Retinal pigment epithelial cell (primary cell): ENCODE measurements around the gene KCNK13.
A peak's percentile ranks its signal among the peaks of the same experiment; 100 is the strongest.

Experiments
- DNase-seq: peaks from one replicate; pipeline ENCODE4 v3.0.0-alpha.2; 2010; ENCODE audit warnings: low read depth
- H3K4me3 ChIP-seq: 2 replicates; pipeline ENCODE4 v1.5.1; 2011; ENCODE audit warnings: mild to moderate bottlenecking, low read length, control low read depth, moderate library complexity
- TF ChIP-seq, protein P1 (sequence below): conservative IDR thresholded peaks from 2 replicates; pipeline ENCODE4 v1.5.1; 2011; ENCODE audit warnings: low read depth, low read length, control low read depth, inconsistent platforms

KCNK13 gene

DNA sequence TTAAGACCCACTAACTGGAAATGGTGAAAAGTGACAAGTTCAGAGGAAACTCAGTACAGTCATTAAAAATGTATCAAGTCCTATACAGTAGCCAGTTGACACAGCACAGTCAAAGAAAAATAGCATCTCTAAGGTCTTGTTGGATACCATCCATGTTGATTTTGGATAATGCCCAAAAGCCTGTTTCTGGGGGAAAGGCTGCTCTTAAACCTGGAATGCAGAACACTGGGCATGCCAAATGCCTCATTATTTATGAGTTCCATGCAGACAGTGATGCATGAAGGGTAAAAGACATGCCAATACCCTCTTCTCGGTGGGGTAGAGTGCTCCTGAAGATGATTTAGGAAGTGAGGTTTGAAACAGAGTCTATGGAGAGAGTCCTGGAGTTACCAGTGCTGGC, 29.6 kb downstream of the KCNK13 start:
- DNase-seq: peak; percentile 44
- no peak overlapping the region for H3K4me3 ChIP-seq
- TF ChIP-seq, protein P1, sequence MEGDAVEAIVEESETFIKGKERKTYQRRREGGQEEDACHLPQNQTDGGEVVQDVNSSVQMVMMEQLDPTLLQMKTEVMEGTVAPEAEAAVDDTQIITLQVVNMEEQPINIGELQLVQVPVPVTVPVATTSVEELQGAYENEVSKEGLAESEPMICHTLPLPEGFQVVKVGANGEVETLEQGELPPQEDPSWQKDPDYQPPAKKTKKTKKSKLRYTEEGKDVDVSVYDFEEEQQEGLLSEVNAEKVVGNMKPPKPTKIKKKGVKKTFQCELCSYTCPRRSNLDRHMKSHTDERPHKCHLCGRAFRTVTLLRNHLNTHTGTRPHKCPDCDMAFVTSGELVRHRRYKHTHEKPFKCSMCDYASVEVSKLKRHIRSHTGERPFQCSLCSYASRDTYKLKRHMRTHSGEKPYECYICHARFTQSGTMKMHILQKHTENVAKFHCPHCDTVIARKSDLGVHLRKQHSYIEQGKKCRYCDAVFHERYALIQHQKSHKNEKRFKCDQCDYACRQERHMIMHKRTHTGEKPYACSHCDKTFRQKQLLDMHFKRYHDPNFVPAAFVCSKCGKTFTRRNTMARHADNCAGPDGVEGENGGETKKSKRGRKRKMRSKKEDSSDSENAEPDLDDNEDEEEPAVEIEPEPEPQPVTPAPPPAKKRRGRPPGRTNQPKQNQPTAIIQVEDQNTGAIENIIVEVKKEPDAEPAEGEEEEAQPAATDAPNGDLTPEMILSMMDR: no peak

GRCh38 chr14:90093942-90094595, 32.3 kb downstream of the KCNK13 start:
- no peak overlapping the region for H3K4me3 ChIP-seq
- TF ChIP-seq, protein P1: no peak
- peak; percentile 17 for DNase-seq

DNA sequence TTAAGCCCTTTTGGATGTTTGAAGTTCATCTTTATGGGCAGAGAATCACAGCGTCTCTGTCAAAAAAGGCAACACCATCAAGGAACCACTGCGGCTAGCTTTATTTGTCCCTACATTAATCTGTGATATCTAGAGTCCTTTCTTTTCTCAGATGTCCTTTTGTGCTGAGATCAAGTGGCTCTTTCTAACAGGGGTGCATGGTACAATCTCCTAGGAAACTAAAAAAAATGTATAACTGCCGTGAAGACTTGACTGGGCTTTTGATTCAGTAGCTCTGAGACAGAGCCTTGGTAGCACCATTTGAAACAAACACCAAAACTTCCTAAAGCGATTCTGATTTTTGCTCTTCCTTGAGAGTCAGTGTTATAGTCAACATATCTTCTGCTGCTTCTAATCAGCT, 33.3 kb downstream of the KCNK13 start:
- no peak overlapping the region for H3K4me3 ChIP-seq
- no peak for DNase-seq
- TF ChIP-seq, protein P1: no peak

DNA sequence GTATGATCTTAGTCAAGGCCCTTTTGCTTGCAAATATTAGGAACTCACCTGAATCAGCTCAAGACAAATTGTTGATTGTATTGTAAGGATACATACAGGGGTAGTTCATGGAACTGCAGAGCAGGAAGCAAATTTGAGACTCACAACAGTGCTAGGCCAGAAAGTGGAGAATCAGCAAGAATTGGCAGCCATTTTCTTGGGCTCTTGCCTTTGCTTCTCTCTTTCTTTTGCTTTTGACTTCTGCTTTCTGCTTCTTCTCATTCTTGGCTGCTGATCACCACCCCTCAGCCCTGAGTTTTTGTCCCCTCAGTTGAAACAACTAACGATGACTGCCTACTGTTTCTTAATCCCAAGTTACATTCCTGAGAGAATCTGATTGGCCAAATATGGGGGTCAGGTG, 34.8 kb downstream of the KCNK13 start:
- H3K4me3 ChIP-seq: no peak overlapping the region
- TF ChIP-seq, protein P1: no peak
- DNase-seq: no peak

DNA sequence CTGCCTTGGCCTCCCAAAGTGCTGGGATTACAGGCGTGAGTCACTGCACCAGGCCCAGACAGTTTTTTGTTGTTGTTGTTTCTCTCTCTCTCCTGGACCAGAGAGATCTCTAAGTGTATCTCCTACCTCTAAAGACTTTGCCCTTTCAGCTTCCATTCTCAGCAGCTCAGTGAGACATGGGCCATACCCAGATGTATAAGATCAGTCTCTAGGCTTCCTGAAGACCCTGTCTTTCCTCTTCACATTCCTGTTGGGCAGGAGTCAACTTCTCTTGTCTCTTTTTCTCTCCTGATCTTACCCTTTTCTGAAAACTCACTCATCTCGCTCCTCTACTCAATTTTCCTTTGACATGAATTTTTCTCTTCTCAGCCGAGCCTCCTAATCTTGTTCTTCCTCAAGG, 42.0 kb downstream of the KCNK13 start:
- TF ChIP-seq, protein P1: no peak
- DNase-seq: no peak
- no peak overlapping the region for H3K4me3 ChIP-seq

DNA sequence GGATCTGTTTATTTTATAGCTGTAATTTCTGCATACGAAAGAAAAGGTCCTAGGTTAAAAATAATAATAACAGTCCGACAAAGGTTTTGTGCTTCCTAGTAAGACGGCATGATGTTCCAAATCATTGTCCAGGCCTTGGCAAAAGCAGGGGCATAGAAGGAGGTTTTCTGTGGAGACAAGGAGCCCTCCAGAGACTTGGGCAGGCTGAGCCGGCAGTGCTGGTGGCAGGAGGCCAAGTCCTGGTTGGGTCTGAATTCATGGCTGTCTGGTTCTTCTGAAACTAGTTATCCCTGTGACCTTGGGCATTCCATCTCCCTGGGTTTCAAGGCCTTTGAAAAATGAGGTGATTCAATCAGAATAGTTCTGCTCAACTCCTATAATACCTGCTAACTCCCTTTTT, 44.0 kb downstream of the KCNK13 start:
- no peak for DNase-seq
- TF ChIP-seq, protein P1: no peak
- H3K4me3 ChIP-seq: no peak overlapping the region

- no peak overlapping the region for H3K4me3 ChIP-seq
- TF ChIP-seq, protein P1: no peak
- DNase-seq: no peak
These were observed 46.0 kb downstream of the KCNK13 start for GRCh38 chr14:90107789-90108188.
